GM19099 (cell line): ENCODE measurements around the gene CACNA1I.

Experiments used
- POLR2A ChIP-seq: IDR thresholded peaks from 3 replicates; pipeline ENCODE4 v1.6.1; 2011; ENCODE audit warnings: low read depth; ENCODE audit not compliant: insufficient read length; ENCODE audit errors: extremely low read depth

CACNA1I gene

GRCh38 chr22:39534092-39534506 is 36.5 kb upstream of the CACNA1I start:
- TF ChIP-seq POLR2A, result no peak

- no peak for TF ChIP-seq POLR2A
Observed at GRCh38 chr22:39534591-39535356, 35.8 kb upstream of the CACNA1I start.

GRCh38 chr22:39535357-39535725 is 35.2 kb upstream of the CACNA1I start:
- TF ChIP-seq POLR2A, result no peak

GRCh38 chr22:39535831-39536449 is 34.6 kb upstream of the CACNA1I start:
- TF ChIP-seq POLR2A, result no peak

GRCh38 chr22:39536711-39537110 is 33.8 kb upstream of the CACNA1I start:
- TF ChIP-seq POLR2A, result no peak

- TF ChIP-seq POLR2A, result no peak
Observed at GRCh38 chr22:39537975-39538374, 32.6 kb upstream of the CACNA1I start.

- no peak for TF ChIP-seq POLR2A
Observed at GRCh38 chr22:39543095-39543494, 27.5 kb upstream of the CACNA1I start.

- no peak for TF ChIP-seq POLR2A
Observed at GRCh38 chr22:39545386-39546365, 24.9 kb upstream of the CACNA1I start.

GRCh38 chr22:39546889-39547586 is 23.5 kb upstream of the CACNA1I start:
- TF ChIP-seq POLR2A, result no peak

- no peak for TF ChIP-seq POLR2A
Observed at GRCh38 chr22:39547587-39547947, 23.0 kb upstream of the CACNA1I start.

- no peak for TF ChIP-seq POLR2A
Observed at GRCh38 chr22:39553429-39553828, 17.1 kb upstream of the CACNA1I start.

- TF ChIP-seq POLR2A, result no peak
Observed at GRCh38 chr22:39554151-39554550, 16.4 kb upstream of the CACNA1I start.

- TF ChIP-seq POLR2A, result no peak
Observed at GRCh38 chr22:39556970-39557841, 13.3 kb upstream of the CACNA1I start.

GRCh38 chr22:39558254-39558727 is 12.3 kb upstream of the CACNA1I start:
- no peak for TF ChIP-seq POLR2A

- no peak for TF ChIP-seq POLR2A
Observed at GRCh38 chr22:39558950-39559349, 11.6 kb upstream of the CACNA1I start.
